Endothelial cell of umbilical vein (primary cell): ENCODE results near the gene PHF1. TPM values are rescaled to one million over a fixed set of nuclear protein-coding genes. Genes with fewer than 3 reads are reported as not detected.

Experiments
- BruUV-seq: library from RNA; stranded (reverse); fragments of 400-500 nt; replicated peaks from 2 replicates; lab custom pipeline; 2021; lab: Mats Ljungman, UMichigan
- CTCF ChIA-PET: fragments of 300-600, 350-600 bp; sonication (Branson Sonifier 250); formaldehyde crosslinking; loops from one replicate; lab custom pipeline; 2021; ENCODE audit warnings: antibody characterized with exemption, inconsistent platforms; lab: Charles Lee
- POLR2A ChIA-PET: fragments of 300-600, 350-600 bp; sonication (Branson Sonifier 250); formaldehyde crosslinking; loops from one replicate; lab custom pipeline; 2021; ENCODE audit warnings: antibody characterized with exemption, inconsistent platforms; lab: Charles Lee
- DNase-seq: peaks from one replicate; pipeline ENCODE4 v3.0.0-alpha.2; 2011; ENCODE audit warnings: low read depth, low spot score
- FAIRE-seq: peaks from 2 replicates; lab custom pipeline; 2011; peaks lifted over from hg19 to GRCh38; lab: Jason Lieb, UNC
- H2AFZ ChIP-seq: 2 replicates; pipeline ENCODE4 v1.6.0; 2012; ENCODE audit warnings: low read depth, low read length, control low read depth, inconsistent platforms
- H3K27ac ChIP-seq: 2 replicates; pipeline ENCODE4 v1.5.1; 2011; ENCODE audit warnings: low read depth, mild to moderate bottlenecking, control low read depth, low read length, moderate library complexity; ENCODE audit not compliant: insufficient read depth
- H3K27me3 ChIP-seq, 2 experiments: 2 replicates each; pipeline versions ENCODE4 v1.6.0 to v1.6.1; 2011; ENCODE audit warnings: low read length in 2 of 2, mixed read lengths in 1 of 2; ENCODE audit not compliant: control insufficient read depth in 2 of 2, insufficient read depth in 2 of 2
- H3K36me3 ChIP-seq, 2 experiments: 2 replicates in 1 of 2; 3 replicates in 1 of 2; pipeline ENCODE4 v1.5.1; 2011; ENCODE audit warnings: low read length in 2 of 2, mild to moderate bottlenecking in 1 of 2, moderate library complexity in 1 of 2; ENCODE audit not compliant: control insufficient read depth in 2 of 2, insufficient read depth in 2 of 2; ENCODE audit errors: extremely low read depth in 1 of 2
- H3K4me1 ChIP-seq: 3 replicates; pipeline ENCODE4 v1.5.1; 2011; ENCODE audit warnings: mild to moderate bottlenecking, low read length; ENCODE audit not compliant: control insufficient read depth, insufficient read depth; ENCODE audit errors: extremely low read depth
- H3K4me2 ChIP-seq: 2 replicates; pipeline ENCODE4 v1.6.1; 2011; ENCODE audit warnings: low read length, control low read depth, mixed read lengths; ENCODE audit not compliant: insufficient read depth
- H3K4me3 ChIP-seq, 3 experiments: fragments of 200-600 bp in 1 of 3; sonication (generic), shearing (Covaris generic) in 1 of 3; replicated peaks in 1 of 3; 2 replicates each; pipeline ENCODE4 v1.5.1; 2011 to 2016; ENCODE audit warnings: control low read depth in 3 of 3, low read length in 3 of 3, mild to moderate bottlenecking in 2 of 3, inconsistent platforms in 1 of 3, low read depth in 1 of 3, moderate library complexity in 1 of 3; ENCODE audit not compliant: insufficient read depth in 1 of 3
- H3K79me2 ChIP-seq: 2 replicates; pipeline ENCODE4 v1.6.0; 2012; ENCODE audit warnings: low read length, inconsistent platforms; ENCODE audit not compliant: control insufficient read depth, insufficient read depth
- H3K9ac ChIP-seq: replicated peaks from 2 replicates; pipeline ENCODE3; 2011; ENCODE audit warnings: low read length, control low read depth; ENCODE audit not compliant: insufficient read depth; ENCODE audit errors: extremely low read depth
- H3K9me1 ChIP-seq: replicated peaks from 3 replicates; pipeline ENCODE4 v1.6.0; 2011; ENCODE audit warnings: mild to moderate bottlenecking, low read length; ENCODE audit not compliant: control insufficient read depth, insufficient read depth; ENCODE audit errors: extremely low read depth
- H3K9me3 ChIP-seq: replicated peaks from 2 replicates; pipeline ENCODE4 v1.5.1; 2012; ENCODE audit warnings: low read length, inconsistent platforms; ENCODE audit not compliant: control insufficient read depth, insufficient read depth
- H4K20me1 ChIP-seq: replicated peaks from 2 replicates; pipeline ENCODE3; 2011; ENCODE audit warnings: mild to moderate bottlenecking, low read length; ENCODE audit not compliant: control insufficient read depth, insufficient read depth; ENCODE audit errors: extremely low read depth
- EZH2 ChIP-seq: IDR thresholded peaks from 2 replicates; pipeline ENCODE4 v1.6.1; 2012; ENCODE audit warnings: borderline replicate concordance, low read depth, mild to moderate bottlenecking, moderate library complexity, low read length, inconsistent platforms; ENCODE audit not compliant: severe bottlenecking
- FOS ChIP-seq: IDR thresholded peaks from 2 replicates; pipeline ENCODE4 v1.6.1; 2011; ENCODE audit warnings: mild to moderate bottlenecking, low read length, moderate library complexity, borderline replicate concordance; ENCODE audit not compliant: insufficient read depth
- GATA2 ChIP-seq: IDR thresholded peaks from 2 replicates; pipeline ENCODE4 v1.7.0; 2011; ENCODE audit warnings: low read depth, mild to moderate bottlenecking, moderate library complexity, mixed read lengths, low read length; ENCODE audit not compliant: insufficient read length, insufficient read depth
- POLR2A ChIP-seq: IDR thresholded peaks from 2 replicates; pipeline ENCODE4 v1.6.1; 2012; ENCODE audit warnings: low read depth, mild to moderate bottlenecking, control low read depth, low read length
- POLR2AphosphoS5 ChIP-seq: IDR thresholded peaks from 2 replicates; pipeline ENCODE4 v1.6.1; 2012; ENCODE audit warnings: low read depth, mild to moderate bottlenecking, control low read depth, low read length, moderate library complexity; ENCODE audit not compliant: insufficient read depth
- dilution Hi-C: fragments of 300-500 bp; cut with MboI; formaldehyde crosslinking; loops from one replicate; pipeline ENCODE4 v1.15.0; 2019; ENCODE audit warnings: low sequenced_read_pairs; ENCODE audit not compliant: extremely low pct_ligation_motif_present
- intact Hi-C: fragments of 100-400 bp; cut with micrococcal nuclease; formaldehyde crosslinking; loops from one replicate; pipeline ENCODE4 v1.10.0; 2022
- polyA plus RNA-seq, 4 experiments: library from polyadenylated mRNA; depleted of rRNA in 3 of 4; stranded (reverse) in 3 of 4; unstranded in 1 of 4; fragments of >200 nt; gene quantifications; 2 replicates each; pipeline versions ENCODE4 v1.2.1 to v1.2.3, GENCODE V29; 2011 to 2012; ENCODE audit warnings: missing spikeins in 1 of 4
- total RNA-seq: library from RNA; stranded (reverse); gene quantifications from 2 replicates; pipeline ENCODE4 v1.2.3, GENCODE V29; 2021
- TF ChIP-seq, protein P1 (sequence below), 2 donors: IDR thresholded peaks; 1 replicate in 1 of 2; 2 replicates in 1 of 2; pipeline ENCODE4 v1.5.1; 2011; ENCODE audit warnings: low read length in 2 of 2, mild to moderate bottlenecking in 2 of 2, moderate library complexity in 2 of 2, control low read depth in 1 of 2, inconsistent platforms in 1 of 2, low read depth in 1 of 2; ENCODE audit not compliant: insufficient read depth in 1 of 2; ENCODE audit errors: extremely low read depth in 1 of 2

Gene PHF1
- total and polyA plus RNA-seq, 2 donors (not counting 3 experiments of a cell fraction or from before 2014, with no cell fraction given): 32.5 to 53.1 TPM

DNA sequence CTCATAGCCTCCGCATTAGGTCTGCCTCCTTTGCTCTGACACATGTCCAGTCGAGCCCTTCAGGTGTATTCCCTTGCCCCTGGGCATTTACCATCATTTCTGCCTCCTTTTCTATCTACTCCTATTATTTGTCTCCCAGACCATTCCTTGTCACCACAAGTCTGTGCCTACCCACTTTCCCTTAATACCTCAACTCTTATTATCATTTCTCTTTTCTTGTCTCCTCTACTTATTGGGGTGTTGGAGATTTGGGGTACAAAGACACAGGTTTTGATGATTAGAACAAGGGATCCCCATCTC, 10.5 kb downstream of the PHF1 start:
- H3K9me1 ChIP-seq: no peaks in the 10 kb centered on the region
- H2AFZ ChIP-seq: no peak overlapping the region
- peaks cover 27% of the 10 kb centered on the region for H3K4me1 ChIP-seq
- BruUV-seq: no TSS peak
- DNase-seq (no peak), FAIRE-seq (no peak)
- H3K4me2 ChIP-seq: no peak overlapping the region
- no peaks in the 10 kb centered on the region for H3K9me3 ChIP-seq
- no peak overlapping the region for H3K4me3 ChIP-seq
- H3K27me3 ChIP-seq: peaks cover 16% of the 10 kb centered on the region in 2 experiments
- no peaks in the 10 kb centered on the region for H4K20me1 ChIP-seq
- peaks cover 10% of the 10 kb centered on the region for H3K79me2 ChIP-seq
- H3K36me3 ChIP-seq: no peaks in the 10 kb centered on the region
- TF ChIP-seq EZH2: no peak
- no peak for TF ChIP-seq FOS
- TF ChIP-seq GATA2: no peak
- no peak for TF ChIP-seq POLR2A
- TF ChIP-seq, protein P1, sequence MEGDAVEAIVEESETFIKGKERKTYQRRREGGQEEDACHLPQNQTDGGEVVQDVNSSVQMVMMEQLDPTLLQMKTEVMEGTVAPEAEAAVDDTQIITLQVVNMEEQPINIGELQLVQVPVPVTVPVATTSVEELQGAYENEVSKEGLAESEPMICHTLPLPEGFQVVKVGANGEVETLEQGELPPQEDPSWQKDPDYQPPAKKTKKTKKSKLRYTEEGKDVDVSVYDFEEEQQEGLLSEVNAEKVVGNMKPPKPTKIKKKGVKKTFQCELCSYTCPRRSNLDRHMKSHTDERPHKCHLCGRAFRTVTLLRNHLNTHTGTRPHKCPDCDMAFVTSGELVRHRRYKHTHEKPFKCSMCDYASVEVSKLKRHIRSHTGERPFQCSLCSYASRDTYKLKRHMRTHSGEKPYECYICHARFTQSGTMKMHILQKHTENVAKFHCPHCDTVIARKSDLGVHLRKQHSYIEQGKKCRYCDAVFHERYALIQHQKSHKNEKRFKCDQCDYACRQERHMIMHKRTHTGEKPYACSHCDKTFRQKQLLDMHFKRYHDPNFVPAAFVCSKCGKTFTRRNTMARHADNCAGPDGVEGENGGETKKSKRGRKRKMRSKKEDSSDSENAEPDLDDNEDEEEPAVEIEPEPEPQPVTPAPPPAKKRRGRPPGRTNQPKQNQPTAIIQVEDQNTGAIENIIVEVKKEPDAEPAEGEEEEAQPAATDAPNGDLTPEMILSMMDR (IDR thresholded peaks at IDR 0.05; ENCODE audit: extremely low read depth in 1 of 2, insufficient read depth in 1 of 2, low read depth in 1 of 2, low read length in 2 of 2): no peak
- ChIA-PET POLR2A (no interaction called here), CTCF (no interaction called here)
- no peak overlapping the region for H3K27ac ChIP-seq
- dilution Hi-C loops (no loop called here), intact Hi-C loops (no loop called here)
- no peak overlapping the region for H3K9ac ChIP-seq

DNA sequence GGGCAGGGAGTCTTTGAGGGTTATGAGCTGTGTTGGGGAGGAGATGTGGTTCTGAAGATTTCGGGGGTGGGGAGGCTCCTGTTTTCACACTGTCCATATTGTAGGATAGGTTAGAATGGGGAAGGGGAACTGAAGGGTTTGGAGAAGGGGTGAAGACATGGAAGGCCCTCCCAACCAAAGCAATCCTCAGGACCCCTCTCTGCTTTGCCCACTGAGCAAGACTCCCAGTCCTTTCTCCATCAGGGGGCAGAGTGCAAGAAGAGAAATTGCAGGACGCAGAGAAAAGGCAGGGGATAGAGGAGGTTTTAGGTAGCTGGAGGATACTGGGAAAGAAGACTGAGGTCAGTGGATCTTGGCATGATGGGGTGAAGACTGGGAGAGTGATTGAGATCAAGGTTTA, 13.0 kb downstream of the PHF1 start:
- H3K9me3 ChIP-seq: no peaks in the 10 kb centered on the region
- no peaks in the 10 kb centered on the region for H3K36me3 ChIP-seq
- DNase-seq (no peak), FAIRE-seq (no peak)
- POLR2A ChIA-PET: no interaction called here
- H2AFZ ChIP-seq: no peak overlapping the region
- no peak for TF ChIP-seq POLR2AphosphoS5
- H4K20me1 ChIP-seq: no peaks in the 10 kb centered on the region
- H3K27ac ChIP-seq: no peak overlapping the region
- H3K4me3 ChIP-seq: no peak overlapping the region
- CTCF ChIA-PET: no interaction called here
- no peak overlapping the region for H3K4me2 ChIP-seq
- dilution Hi-C loops: no loop called here
- no peak overlapping the region for H3K9ac ChIP-seq
- H3K27me3 ChIP-seq: peaks cover 16% of the 10 kb centered on the region in 2 experiments
- H3K79me2 ChIP-seq: no peaks in the 10 kb centered on the region
- intact Hi-C loops: no loop called here
- BruUV-seq: no TSS peak
- no peaks in the 10 kb centered on the region for H3K9me1 ChIP-seq
- peaks cover 17% of the 10 kb centered on the region for H3K4me1 ChIP-seq
